ENCODE data around the gene APEX2.

DNA sequence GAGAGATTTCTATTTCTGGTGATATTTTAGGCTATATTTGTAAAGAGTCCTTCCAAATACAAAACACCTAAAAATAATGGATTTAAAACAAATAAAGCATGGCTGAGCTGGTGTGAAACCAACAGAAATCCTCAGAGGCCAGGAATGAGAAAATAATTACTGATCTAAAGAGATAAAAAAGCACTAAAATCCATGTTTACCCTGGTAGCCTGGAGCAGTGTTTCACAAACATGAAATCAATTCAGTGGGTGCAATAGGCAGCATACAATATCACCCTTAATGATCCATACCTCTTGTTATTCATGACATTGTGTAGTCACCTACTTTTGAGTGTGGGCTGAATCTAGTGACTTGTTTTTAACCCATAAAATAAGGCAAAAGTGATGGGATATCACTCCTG, 20.7 kb upstream of the APEX2 start:
- TF ChIP-seq, protein P1, sequence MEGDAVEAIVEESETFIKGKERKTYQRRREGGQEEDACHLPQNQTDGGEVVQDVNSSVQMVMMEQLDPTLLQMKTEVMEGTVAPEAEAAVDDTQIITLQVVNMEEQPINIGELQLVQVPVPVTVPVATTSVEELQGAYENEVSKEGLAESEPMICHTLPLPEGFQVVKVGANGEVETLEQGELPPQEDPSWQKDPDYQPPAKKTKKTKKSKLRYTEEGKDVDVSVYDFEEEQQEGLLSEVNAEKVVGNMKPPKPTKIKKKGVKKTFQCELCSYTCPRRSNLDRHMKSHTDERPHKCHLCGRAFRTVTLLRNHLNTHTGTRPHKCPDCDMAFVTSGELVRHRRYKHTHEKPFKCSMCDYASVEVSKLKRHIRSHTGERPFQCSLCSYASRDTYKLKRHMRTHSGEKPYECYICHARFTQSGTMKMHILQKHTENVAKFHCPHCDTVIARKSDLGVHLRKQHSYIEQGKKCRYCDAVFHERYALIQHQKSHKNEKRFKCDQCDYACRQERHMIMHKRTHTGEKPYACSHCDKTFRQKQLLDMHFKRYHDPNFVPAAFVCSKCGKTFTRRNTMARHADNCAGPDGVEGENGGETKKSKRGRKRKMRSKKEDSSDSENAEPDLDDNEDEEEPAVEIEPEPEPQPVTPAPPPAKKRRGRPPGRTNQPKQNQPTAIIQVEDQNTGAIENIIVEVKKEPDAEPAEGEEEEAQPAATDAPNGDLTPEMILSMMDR (IDR thresholded peaks at IDR 0.05; ENCODE audit: insufficient read depth, low read depth, low read length), result no peak
- no peak for TF ChIP-seq EZH2 (IDR thresholded peaks at IDR 0.05; ENCODE audit: insufficient read depth, low read length)
